ENCODE data around the gene CARMIL1. TPM values are rescaled to one million over a fixed set of nuclear protein-coding genes. Genes with fewer than 3 reads are reported as not detected.

The CARMIL1 gene
- total RNA-seq, 1 experiment from 2014 or later, result 25.2 TPM

GRCh38 chr6:25267662-25268061 lies 11.5 kb upstream of the CARMIL1 start:
- no peak for TF ChIP-seq CTCF (IDR thresholded peaks at IDR 0.05; ENCODE audit: unreplicated experiment)
- POLR2A ChIA-PET, result no interaction called here
- CTCF ChIA-PET, result interaction anchor here (0.7 to 1.5 kb wide), 3 partner anchors 11 to 223 kb away, joined by 3 to 7 read pairs (median 4); no protein-coding TSS in a partner anchor
- H3K36me3 Mint-ChIP-seq (ENCODE audit: insufficient read depth, unreplicated experiment), result no peaks in the 10 kb centered on the region
- BruUV-seq (replicated peaks), result no TSS peak
- DNase-seq (ENCODE audit: unreplicated experiment), result no peak
- no peaks in the 10 kb centered on the region for H3K9me3 Mint-ChIP-seq (ENCODE audit: unreplicated experiment)
- H3K27me3 Mint-ChIP-seq (ENCODE audit: insufficient read depth, unreplicated experiment), result no peaks in the 10 kb centered on the region
- H3K27ac Mint-ChIP-seq (ENCODE audit: low read depth, unreplicated experiment), result no peak overlapping the region
- H3K4me1 Mint-ChIP-seq (ENCODE audit: insufficient read depth, unreplicated experiment), result peaks cover 8% of the 10 kb centered on the region
- no peak overlapping the region for H3K4me3 Mint-ChIP-seq (ENCODE audit: unreplicated experiment)
- intact Hi-C loops (cut with micrococcal nuclease), result loop anchor here (5.0 kb wide), 1 partner anchor 625 kb away; no protein-coding TSS in a partner anchor

GRCh38 chr6:25270559-25270958 lies 8.6 kb upstream of the CARMIL1 start:
- no peaks in the 10 kb centered on the region for H3K36me3 Mint-ChIP-seq (ENCODE audit: insufficient read depth, unreplicated experiment)

GRCh38 chr6:25275436-25275835 lies 3.7 kb upstream of the CARMIL1 start:
- no TSS peak for BruUV-seq (replicated peaks)
- no peak overlapping the region for H3K4me3 Mint-ChIP-seq (ENCODE audit: unreplicated experiment)
- peaks cover 8% of the 10 kb centered on the region for H3K4me1 Mint-ChIP-seq (ENCODE audit: insufficient read depth, unreplicated experiment)
- no peaks in the 10 kb centered on the region for H3K9me3 Mint-ChIP-seq (ENCODE audit: unreplicated experiment)
- H3K27me3 Mint-ChIP-seq (ENCODE audit: insufficient read depth, unreplicated experiment), result no peaks in the 10 kb centered on the region
- no peak for TF ChIP-seq CTCF (IDR thresholded peaks at IDR 0.05; ENCODE audit: unreplicated experiment)
- H3K36me3 Mint-ChIP-seq (ENCODE audit: insufficient read depth, unreplicated experiment), result no peaks in the 10 kb centered on the region
- intact Hi-C loops (cut with micrococcal nuclease), result loop anchor here (5.0 kb wide), 2 partner anchors 92 to 442 kb away; no protein-coding TSS in a partner anchor
- no peak for DNase-seq (ENCODE audit: unreplicated experiment)
- CTCF ChIA-PET, result interaction anchor here (1.1 to 2.0 kb wide), 5 partner anchors 10 to 281 kb away, joined by 3 to 11 read pairs (median 4); no protein-coding TSS in a partner anchor
- POLR2A ChIA-PET, result interaction anchor here (0.8 to 1.4 kb wide), 3 partner anchors 24 to 69 kb away, joined by 3 to 4 read pairs (median 4); no protein-coding TSS in a partner anchor
- H3K27ac Mint-ChIP-seq (ENCODE audit: low read depth, unreplicated experiment), result no peak overlapping the region

More at GRCh38 chr6:25270559-25270958, 8.6 kb upstream of the CARMIL1 start:
- Mint-ChIP-seq H3K27ac (ENCODE audit: low read depth, unreplicated experiment) (no peak overlapping the region), H3K9me3 (ENCODE audit: unreplicated experiment) (no peaks in the 10 kb centered on the region), H3K4me3 (ENCODE audit: unreplicated experiment) (no peak overlapping the region), H3K27me3 (ENCODE audit: insufficient read depth, unreplicated experiment) (no peaks in the 10 kb centered on the region), H3K4me1 (ENCODE audit: insufficient read depth, unreplicated experiment) (peaks cover 5% of the 10 kb centered on the region)
- CTCF ChIA-PET, result interaction anchor here (0.6 to 2.7 kb wide), 6 partner anchors 8 to 450 kb away, joined by 3 to 20 read pairs (median 6); partner anchors contain the start of gene CARMIL1
- POLR2A ChIA-PET, result interaction anchor here (0.6 to 2.1 kb wide), 3 partner anchors 9 to 220 kb away, joined by 3 to 7 read pairs (median 3); partner anchors contain the start of gene CARMIL1
- no peak for DNase-seq (ENCODE audit: unreplicated experiment)
- BruUV-seq (replicated peaks), result no TSS peak
- no peak for TF ChIP-seq CTCF (IDR thresholded peaks at IDR 0.05; ENCODE audit: unreplicated experiment)
- intact Hi-C loops (cut with micrococcal nuclease), result no loop called here

- ChIA-PET POLR2A (interaction anchor here (0.6 to 4.3 kb wide), 6 partner anchors 11 to 213 kb away, joined by 3 to 64 read pairs (median 4); no protein-coding TSS in a partner anchor), CTCF (interaction anchor here (1.0 to 4.1 kb wide), 4 partner anchors 12 to 266 kb away, joined by 3 to 37 read pairs (median 17); no protein-coding TSS in a partner anchor)
- Mint-ChIP-seq H3K27me3 (ENCODE audit: insufficient read depth, unreplicated experiment) (no peaks in the 10 kb centered on the region), H3K36me3 (ENCODE audit: insufficient read depth, unreplicated experiment) (no peaks in the 10 kb centered on the region), H3K9me3 (ENCODE audit: unreplicated experiment) (no peaks in the 10 kb centered on the region), H3K4me3 (ENCODE audit: unreplicated experiment) (no peak overlapping the region), H3K27ac (ENCODE audit: low read depth, unreplicated experiment) (no peak overlapping the region), H3K4me1 (ENCODE audit: insufficient read depth, unreplicated experiment) (peaks cover 21% of the 10 kb centered on the region)
- BruUV-seq (replicated peaks), result no TSS peak
- TF ChIP-seq CTCF (IDR thresholded peaks at IDR 0.05; ENCODE audit: unreplicated experiment), result no peak
- no peak for DNase-seq (ENCODE audit: unreplicated experiment)
- intact Hi-C loops (cut with micrococcal nuclease), result loop anchor here (5.0 kb wide), 2 partner anchors 90 to 440 kb away; no protein-coding TSS in a partner anchor
These were observed 1.8 kb upstream of the CARMIL1 start for GRCh38 chr6:25277386-25277785.
